GM19455 (cell line): ENCODE results near the gene PYURF.
"Not testable (repeated sequence)": the region's sequence is repeated elsewhere in the genome, so short reads cannot be mapped to it uniquely, and the experiment has no call there.

Experiments used
- ATAC-seq: cut with Tn5 transposase; IDR thresholded peaks from one replicate; pipeline ENCODE4 v1.9.1; 2021; ENCODE audit not compliant: unreplicated experiment

Gene PYURF, protein sequence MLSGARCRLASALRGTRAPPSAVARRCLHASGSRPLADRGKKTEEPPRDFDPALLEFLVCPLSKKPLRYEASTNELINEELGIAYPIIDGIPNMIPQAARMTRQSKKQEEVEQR

GRCh38 chr4:88523325-88524129 is at the start of gene PYURF:
Gene PYURF (minus strand): TSS chr4:88523776. CDS start chr4:88523700, 76 bp downstream.
- ATAC-seq = peak; percentile 89

DNA sequence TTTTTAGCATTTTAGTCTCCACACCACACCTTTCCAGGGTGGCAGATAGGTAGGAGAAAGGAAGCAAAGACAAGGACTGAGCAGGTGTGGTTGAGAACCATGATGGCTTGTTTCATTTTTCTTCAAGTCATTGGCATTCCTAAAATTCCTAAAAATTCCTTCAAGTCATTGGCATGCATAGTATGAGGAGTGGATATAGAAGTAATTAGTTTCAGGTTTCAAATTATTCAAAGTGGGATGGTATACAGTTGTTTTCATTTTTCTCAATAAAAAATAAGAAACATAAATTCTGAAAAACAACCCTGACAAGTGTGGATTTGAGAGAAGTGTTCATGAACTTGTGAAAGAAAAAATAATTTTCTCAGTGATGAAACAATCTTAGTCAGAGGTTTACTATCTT is 46.4 kb upstream of the PYURF start:
- ATAC-seq = no peak

DNA sequence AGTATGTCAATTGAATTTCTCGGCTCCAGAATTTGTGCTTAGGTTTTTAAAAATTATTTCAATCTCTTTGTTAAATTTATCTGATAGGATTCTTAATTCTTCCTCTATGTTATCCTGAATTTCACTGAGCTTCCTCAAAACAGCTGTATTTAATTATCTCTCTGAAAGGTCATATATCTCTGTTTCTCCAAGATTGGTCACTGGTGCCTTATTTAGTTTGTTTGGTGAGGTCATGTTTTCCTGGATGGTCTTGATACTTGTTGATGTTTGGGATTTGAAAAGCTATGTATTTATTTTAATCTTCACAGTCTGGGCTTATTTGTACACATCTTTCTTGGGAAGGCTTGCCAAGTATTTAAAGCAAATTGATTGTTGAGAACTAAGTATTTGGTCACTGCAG is 44.0 kb upstream of the PYURF start:
- ATAC-seq = no peak

GRCh38 chr4:88549815-88550214 is 26.2 kb upstream of the PYURF start:
- no peak for ATAC-seq

DNA sequence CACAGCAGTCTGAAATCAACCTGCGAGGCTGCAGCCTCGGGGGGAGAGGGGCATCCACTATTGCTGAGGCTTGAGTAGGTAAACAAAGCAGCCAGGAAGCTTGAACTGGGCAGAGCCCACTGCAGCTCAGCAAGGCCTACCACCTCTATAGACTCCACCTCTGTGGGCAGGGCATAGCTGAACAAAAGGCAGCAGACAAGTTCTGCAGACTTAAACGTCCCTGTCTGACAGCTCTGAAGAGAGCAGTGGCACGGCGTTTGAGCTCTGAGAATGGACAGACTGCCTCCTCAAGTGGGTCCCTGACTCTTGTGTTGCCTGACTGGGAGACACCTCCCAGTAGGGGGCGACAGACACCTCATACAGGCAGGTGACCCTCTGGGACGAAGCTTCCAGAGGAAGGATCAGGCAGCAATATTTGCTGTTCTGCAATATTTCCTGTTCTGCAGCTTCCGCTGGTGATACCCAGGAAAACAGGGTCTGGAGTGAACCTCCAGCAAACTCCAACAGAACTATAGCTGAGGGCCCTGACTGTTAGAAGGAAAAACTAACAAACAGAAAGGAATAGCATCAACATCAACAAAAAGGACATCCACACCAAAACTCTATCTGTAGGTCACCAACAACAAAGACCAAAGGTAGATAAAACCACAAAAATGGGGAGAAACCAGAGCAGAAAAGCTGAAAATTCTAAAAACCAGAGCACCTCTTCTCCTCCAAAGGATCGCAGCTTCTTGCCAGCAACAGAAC is 15.9 kb upstream of the PYURF start:
- not testable (repeated sequence) for ATAC-seq

- no peak for ATAC-seq
These were observed 14.1 kb upstream of the PYURF start for GRCh38 chr4:88537709-88538108.

DNA sequence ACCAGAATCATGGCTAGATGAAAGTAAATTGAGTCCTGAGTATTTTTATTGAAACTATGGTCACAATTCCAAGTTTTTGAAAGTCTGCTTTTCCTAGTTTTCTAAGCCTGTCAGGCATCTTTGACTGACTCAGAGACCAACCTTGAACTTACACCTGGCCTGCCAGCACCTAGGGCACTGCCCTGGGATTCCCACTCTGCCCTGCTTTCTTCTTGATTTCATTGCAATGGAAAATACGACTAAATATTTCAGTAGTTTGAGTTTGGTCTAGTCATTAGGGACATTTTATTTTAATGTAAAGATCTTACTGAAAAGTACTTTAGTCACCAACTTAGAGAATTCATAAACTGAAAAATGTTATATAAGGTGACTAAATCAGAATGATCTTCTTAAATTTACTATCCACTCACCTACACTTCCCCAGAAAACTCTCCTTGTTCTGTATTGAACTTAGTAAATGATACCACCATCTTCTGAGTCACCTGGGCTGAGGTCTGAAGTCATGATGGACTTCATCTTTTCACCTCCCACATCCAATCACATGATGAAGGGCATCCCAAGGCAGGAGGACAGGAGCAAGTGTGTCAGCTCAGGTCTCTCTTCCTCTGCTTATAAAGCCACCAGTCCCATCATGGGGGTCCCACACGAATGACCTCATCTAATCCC is 11.6 kb upstream of the PYURF start:
- no peak for ATAC-seq

DNA sequence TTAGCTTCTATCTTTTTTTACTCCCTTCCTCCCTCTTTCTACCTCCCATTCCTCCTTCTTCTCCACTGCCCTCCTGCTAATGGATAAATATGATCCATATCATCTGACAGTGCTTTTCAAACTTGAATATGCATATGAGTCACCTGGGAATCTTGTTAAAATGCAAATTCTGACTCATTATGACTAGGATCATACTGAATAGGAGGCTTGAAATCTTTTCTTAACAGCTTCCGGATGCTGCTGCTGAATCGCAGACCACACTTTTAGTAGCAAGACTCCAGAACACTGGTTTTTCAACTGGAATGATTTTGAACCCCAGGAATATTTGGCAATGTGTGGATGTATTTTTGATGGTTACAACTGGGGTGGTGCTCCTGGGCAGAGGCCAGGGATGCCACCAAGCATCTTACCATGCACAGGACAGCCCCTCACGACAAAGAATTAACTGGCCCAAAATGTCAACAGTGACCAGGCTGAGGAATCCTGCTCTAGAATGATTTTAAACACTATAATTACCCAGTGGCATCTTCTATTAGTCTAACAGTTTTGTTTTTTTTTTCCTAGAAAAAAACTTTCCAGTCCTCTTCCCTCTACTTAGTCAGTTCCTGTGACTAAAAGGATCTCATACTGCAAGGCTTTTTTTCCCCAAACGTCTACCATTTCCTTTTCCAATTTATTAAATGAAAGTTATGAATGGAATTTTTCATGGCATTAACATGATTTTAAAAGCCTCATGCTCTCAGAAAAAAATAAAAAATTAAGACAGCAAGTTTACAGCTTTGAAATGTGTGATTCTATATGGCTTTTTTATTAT is 10.6 kb upstream of the PYURF start:
- no peak for ATAC-seq

DNA sequence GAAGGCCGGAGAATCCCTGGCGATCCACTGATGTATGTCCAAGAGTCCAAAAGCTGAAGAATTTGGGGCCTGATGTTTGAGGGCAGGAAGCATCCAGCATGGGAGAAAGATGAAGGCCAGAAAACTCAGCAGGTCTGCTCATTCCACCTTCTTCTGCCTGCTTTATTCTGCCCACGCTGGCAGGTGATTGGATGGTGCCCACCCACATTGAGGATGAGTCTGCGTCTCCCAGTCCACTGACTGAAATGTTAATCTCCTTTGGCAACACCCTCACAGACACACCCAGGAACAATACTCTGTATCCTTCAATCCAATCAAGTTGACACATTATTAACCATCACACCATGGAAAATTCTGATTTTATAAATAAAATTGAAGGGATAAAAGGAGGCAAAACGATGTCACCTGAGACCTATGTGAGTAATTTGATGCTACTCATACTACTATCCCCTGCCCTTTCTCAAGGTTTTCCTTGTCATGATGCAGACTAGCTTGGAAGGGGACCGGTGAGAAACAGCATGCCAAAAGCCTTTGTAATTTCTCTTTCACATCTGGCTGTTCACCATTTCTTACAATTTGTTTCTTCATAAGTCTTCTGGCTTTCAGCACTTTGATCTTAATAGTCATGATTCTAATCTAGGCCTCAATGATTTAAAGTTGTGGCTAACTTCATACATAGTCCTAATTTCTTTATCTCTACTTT is 9.7 kb upstream of the PYURF start:
- no peak for ATAC-seq

DNA sequence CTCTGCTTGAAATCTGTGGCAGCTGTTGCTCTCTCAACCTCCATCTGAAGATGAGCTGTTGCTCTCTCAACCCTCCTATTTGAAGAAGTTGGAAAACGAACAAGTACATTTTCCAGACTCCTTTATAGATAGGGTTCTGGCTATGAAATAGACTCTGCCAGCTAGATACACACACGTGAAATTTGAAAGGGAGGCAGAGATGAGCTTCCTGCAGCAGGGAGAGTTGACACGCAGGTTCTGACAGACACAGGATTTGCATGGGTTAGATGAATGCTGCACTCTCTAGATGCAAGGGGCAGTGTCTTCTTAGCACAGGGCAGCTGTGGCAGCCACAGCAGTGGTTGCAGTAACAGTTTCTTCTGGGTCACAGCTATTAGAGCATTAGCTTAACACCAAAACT is 8.0 kb upstream of the PYURF start:
- no peak for ATAC-seq

DNA sequence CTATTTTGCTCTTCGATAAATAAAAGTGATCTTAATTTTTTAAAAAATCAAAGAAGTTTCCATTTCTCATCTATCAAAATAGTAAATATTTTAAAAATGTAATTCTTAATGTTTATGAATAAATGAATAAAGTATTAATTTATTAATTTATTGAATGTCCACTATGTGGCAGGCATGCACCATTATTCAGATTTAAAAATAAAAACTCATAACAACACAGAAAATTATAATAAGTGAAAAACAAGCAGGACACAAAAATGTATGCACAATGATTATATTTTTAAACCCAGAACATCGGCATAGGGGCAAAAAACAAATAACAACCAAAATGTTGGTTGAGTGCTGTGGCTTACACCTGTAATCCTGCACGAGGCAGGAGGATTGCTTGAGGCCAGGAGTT is 5.3 kb upstream of the PYURF start:
- ATAC-seq = no peak

DNA sequence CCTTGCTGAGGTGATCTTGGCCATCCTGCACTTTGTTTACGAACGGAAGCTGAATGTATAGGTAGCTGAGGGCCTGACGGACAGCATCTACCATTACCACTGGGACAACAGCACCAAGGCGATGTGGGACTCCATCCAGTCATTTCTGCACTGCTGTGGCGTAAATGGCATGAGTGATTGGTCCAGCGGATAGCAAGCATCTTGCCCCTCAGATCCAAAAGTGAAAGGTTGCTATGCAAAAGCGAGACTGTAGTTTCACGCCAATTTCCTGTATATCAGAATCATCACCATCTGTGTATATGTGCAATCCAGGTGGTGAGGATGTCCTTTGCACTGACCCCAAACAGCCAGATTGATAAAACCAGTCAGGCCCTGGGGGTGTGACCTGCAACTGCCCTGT is 4.2 kb upstream of the PYURF start:
- ATAC-seq = no peak

- no peak for ATAC-seq
These were observed 2.7 kb upstream of the PYURF start for GRCh38 chr4:88526221-88526815.

DNA sequence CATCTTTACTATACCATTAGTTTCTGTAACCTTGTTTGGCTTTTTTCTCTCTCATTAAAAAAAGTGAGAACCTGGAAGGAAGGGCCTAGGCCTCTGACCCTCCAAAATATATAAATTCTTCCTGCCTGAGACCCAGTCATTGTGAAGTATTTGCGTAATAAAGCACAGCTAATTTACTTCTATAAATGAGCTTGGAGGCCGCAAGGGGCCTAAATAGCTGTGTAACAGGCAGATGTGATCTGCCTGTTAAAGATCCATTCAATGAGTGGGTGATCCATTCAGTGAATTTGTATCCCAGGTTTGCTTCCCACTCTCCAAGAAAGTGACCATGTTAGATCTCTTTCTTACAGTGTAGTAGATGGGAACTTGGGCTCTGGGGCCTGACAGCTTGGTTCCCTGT is 595 bp upstream of the PYURF start:
- no peak for ATAC-seq

DNA sequence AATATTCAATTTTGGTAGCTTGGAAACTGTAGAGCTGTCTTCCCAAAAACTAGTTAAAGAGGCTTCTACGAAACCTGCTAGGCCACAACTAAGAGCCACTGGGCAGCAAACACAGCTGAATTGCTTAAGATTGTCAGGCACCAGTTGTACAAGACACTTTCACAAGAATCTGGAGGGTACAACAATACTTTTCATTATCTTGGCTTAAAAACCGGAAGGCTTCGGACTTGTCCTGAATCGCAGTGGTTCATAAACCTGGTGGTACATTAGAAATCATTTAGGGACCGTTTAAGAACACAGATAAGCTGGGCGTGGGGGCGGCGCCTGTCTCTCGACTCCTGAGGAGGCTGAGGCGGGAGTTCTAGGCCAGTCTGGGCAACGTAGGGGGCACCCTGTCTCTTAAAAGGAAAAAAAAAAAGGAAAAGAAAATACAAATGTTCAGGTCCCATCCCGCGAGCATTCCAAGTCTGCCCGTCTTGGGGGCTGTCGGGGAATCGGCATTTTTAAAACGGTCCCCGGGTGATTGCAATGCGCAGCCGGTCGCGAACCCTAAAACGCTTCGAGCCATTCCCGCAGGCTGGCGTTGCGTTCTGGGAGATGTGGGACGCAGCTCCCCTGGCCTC is 763 bp downstream of the PYURF start:
- no peak for ATAC-seq

- ATAC-seq = no peak
These were observed 4.7 kb downstream of the PYURF start for GRCh38 chr4:88518911-88519310.

GRCh38 chr4:88517825-88518224 is 5.8 kb downstream of the PYURF start:
- ATAC-seq = no peak

DNA sequence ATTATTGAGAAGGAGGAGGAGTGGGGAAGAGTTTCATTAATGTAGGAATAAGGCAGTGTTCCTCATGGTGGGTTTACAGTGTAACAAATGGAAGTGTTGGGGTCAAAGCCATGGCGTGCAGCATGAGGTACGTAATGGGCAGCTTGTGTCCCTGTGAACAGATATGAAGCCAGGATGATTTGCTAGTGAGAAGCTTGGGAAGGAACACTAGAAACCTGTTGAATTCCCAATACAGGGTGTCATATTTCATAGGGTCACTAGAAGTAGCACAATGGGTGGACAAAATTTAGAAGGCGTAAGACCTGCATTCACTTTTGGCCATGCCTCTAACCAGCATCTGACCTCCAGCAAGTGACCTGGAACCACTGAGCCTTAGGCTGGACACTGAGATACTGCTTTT is 6.8 kb downstream of the PYURF start:
- no peak for ATAC-seq
